Memory B cell (primary cell): Measurements from ENCODE around the gene GPATCH2L.

Source experiments
- ATAC-seq: fragments of 150-1000 bp; cut with Tn5 transposase; 2 replicates; pipeline ENCODE4 v1.10.0; 2021; ENCODE audit warnings: low read depth, mild to moderate bottlenecking, moderate library complexity
- DNase-seq, 2 donors: peaks; one replicate each; pipeline ENCODE4 v3.0.0; 2022; ENCODE audit warnings: low spot score in 2 of 2
- H3K27ac Mint-ChIP-seq: one replicate; pipeline ENCODE4 v1.8.0; 2022; ENCODE audit warnings: mild to moderate bottlenecking, moderate library complexity, mixed read lengths
- H3K27me3 Mint-ChIP-seq: one replicate; pipeline ENCODE4 v1.8.0; 2022; ENCODE audit warnings: mixed read lengths
- H3K36me3 Mint-ChIP-seq: one replicate; pipeline ENCODE4 v1.8.0; 2022; ENCODE audit warnings: mild to moderate bottlenecking, mixed read lengths
- H3K4me1 Mint-ChIP-seq: one replicate; pipeline ENCODE4 v1.8.0; 2022; ENCODE audit warnings: mixed read lengths
- H3K4me3 Mint-ChIP-seq: one replicate; pipeline ENCODE4 v1.8.0; 2022; ENCODE audit warnings: mild to moderate bottlenecking, moderate library complexity, mixed read lengths
- H3K9me3 Mint-ChIP-seq: one replicate; pipeline ENCODE4 v1.8.0; 2022; ENCODE audit warnings: mixed read lengths

GPATCH2L gene

GRCh38 chr14:76153919-76154318 lies 2.2 kb downstream of the GPATCH2L start:
- peaks cover 49% of the 10 kb centered on the region for H3K4me1 Mint-ChIP-seq
- H3K4me3 Mint-ChIP-seq, result peak overlapping the region; percentile 41
- no peaks in the 10 kb centered on the region for H3K27me3 Mint-ChIP-seq
- DNase-seq (no peak), ATAC-seq (no peak)
- H3K27ac Mint-ChIP-seq, result no peak overlapping the region
- no peaks in the 10 kb centered on the region for H3K9me3 Mint-ChIP-seq
- peaks cover 33% of the 10 kb centered on the region for H3K36me3 Mint-ChIP-seq

DNA sequence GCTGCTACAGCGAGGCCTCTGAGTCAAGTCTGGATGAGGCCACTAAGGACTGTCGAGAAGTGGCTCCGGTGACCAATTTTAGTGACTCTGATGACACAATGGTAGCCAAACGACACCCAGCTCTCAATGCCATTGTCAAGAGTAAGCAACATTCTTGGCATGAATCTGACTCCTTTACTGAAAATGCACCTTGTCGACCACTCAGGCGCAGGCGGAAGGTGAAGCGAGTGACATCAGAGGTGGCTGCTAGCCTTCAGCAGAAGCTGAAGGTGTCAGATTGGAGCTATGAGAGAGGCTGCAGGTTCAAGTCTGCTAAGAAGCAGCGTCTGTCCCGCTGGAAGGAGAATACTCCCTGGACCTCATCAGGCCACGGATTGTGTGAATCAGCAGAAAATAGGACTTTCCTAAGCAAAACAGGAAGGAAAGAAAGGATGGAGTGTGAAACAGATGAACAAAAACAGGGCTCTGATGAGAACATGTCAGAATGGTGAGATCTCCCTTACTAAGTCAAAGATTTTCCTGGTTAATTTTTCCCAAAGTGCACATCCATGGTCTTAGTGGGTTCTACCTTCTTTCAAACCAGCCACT lies 2.9 kb downstream of the GPATCH2L start:
- DNase-seq (no peak), ATAC-seq (no peak)
- Mint-ChIP-seq H3K27me3 (no peaks in the 10 kb centered on the region), H3K4me3 (peak overlapping the region; percentile 41), H3K9me3 (no peaks in the 10 kb centered on the region), H3K36me3 (peaks cover 38% of the 10 kb centered on the region), H3K4me1 (peaks cover 51% of the 10 kb centered on the region), H3K27ac (no peak overlapping the region)

DNA sequence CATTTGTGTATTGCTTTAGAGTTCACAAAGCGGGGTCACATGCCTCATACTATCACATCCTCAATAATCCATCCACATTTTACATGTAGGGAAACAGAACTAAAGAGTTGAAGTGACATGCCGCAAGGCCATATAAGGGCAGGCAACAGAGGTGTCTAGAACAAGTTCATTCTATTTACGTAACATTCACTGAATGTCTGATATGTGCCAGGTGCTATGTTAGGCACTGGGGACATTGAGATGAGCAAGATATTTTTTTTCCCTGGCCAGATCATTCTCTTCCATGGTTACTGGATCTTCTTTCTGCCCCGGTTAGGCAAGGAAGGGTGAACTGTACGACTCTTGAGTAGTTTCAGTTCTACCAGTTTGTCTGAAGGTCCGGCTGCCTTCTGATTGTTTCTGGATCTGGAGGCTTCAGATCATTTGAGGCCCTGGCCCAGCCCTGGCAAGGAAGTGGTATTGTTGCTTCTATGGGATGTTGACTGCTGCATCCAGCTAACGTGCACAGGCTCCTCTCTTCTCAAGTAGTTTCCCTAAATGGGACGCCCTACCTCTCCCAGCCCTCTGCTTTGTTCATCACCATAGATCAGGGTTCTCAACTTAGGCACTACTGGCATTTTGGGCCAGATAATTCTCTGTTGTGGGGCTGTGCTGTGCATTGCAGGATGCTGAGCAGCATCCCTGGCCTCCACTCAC lies 12.1 kb downstream of the GPATCH2L start:
- Mint-ChIP-seq H3K27me3 (no peaks in the 10 kb centered on the region), H3K9me3 (no peaks in the 10 kb centered on the region), H3K36me3 (peaks cover 36% of the 10 kb centered on the region), H3K4me1 (peaks cover 15% of the 10 kb centered on the region), H3K27ac (no peak overlapping the region), H3K4me3 (no peak overlapping the region)
- DNase-seq (no peak), ATAC-seq (no peak)

GRCh38 chr14:76168531-76168930 lies 16.8 kb downstream of the GPATCH2L start:
- DNase-seq, result no peak
- peaks cover 11% of the 10 kb centered on the region for H3K4me1 Mint-ChIP-seq
- no peaks in the 10 kb centered on the region for H3K27me3 Mint-ChIP-seq
- H3K27ac Mint-ChIP-seq, result no peak overlapping the region
- no peak overlapping the region for H3K4me3 Mint-ChIP-seq
- H3K9me3 Mint-ChIP-seq, result no peaks in the 10 kb centered on the region
- ATAC-seq, result no peak
- H3K36me3 Mint-ChIP-seq, result peaks cover 39% of the 10 kb centered on the region

DNA sequence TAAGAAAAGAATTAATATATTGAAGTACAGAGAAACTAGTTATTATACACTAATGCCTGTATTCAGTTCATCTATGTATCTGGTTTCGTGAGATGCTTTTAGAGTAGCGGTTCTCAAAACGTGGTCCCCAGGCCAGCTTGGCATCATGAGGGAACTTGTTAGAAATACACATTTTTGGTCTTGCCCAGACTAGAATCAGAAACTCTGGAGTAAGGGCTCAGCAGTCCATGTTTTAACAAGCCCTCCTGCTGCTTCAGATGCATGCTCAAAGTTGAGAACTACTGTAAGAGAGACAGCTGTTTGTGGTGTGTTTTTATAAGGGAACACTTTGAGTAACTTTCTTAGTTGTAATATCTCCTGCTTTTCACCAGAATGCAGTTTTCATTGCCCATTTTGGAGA lies 18.1 kb downstream of the GPATCH2L start:
- Mint-ChIP-seq H3K36me3 (peaks cover 37% of the 10 kb centered on the region), H3K27ac (no peak overlapping the region), H3K27me3 (no peaks in the 10 kb centered on the region), H3K9me3 (no peaks in the 10 kb centered on the region), H3K4me3 (no peak overlapping the region), H3K4me1 (peaks cover 2% of the 10 kb centered on the region)
- DNase-seq (no peak), ATAC-seq (no peak)

DNA sequence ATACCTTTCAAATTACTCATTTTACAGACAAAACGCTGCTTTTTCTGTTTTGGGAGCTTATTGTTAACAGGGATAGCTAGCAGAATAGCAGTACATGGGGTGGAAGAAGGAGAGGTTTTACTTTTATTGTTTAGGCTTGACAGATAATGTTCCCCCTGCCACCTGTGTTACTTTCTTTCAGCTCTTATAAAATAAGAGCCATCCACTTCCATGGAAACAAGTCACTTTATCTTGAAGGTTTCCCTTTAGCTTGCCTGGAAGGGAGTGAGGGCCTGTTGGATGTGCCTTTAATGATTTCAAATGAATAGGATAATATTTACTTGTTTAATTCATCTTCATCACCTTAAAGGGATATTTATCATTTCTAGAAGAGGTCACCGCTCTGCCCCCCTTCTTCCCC lies 23.3 kb downstream of the GPATCH2L start:
- H3K4me3 Mint-ChIP-seq, result no peak overlapping the region
- no peaks in the 10 kb centered on the region for H3K9me3 Mint-ChIP-seq
- no peaks in the 10 kb centered on the region for H3K27me3 Mint-ChIP-seq
- H3K27ac Mint-ChIP-seq, result no peak overlapping the region
- DNase-seq (no peak), ATAC-seq (no peak)
- no peaks in the 10 kb centered on the region for H3K4me1 Mint-ChIP-seq
- H3K36me3 Mint-ChIP-seq, result peaks cover 38% of the 10 kb centered on the region

DNA sequence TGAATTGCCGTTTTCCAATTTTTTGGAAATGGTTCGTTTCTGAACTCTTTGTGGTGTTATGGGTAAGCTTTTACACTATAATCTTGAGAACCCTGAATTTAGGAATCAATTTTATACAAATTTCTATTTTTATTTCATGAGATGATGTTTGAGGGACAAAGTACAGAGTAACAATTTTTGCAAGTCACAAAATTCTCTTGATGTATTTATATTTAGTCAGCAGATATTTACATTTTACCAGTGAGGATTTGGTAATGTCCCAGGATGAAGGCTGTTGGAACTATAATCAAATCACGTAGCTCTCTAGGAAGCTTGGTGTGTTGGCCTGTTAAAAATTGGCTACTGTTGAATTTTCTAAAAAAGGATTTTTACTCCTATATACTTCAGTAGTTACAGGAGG lies 24.2 kb downstream of the GPATCH2L start:
- H3K4me1 Mint-ChIP-seq, result no peaks in the 10 kb centered on the region
- H3K4me3 Mint-ChIP-seq, result no peak overlapping the region
- ATAC-seq (no peak), DNase-seq (no peak)
- no peaks in the 10 kb centered on the region for H3K27me3 Mint-ChIP-seq
- H3K36me3 Mint-ChIP-seq, result peaks cover 41% of the 10 kb centered on the region
- no peak overlapping the region for H3K27ac Mint-ChIP-seq
- H3K9me3 Mint-ChIP-seq, result no peaks in the 10 kb centered on the region

DNA sequence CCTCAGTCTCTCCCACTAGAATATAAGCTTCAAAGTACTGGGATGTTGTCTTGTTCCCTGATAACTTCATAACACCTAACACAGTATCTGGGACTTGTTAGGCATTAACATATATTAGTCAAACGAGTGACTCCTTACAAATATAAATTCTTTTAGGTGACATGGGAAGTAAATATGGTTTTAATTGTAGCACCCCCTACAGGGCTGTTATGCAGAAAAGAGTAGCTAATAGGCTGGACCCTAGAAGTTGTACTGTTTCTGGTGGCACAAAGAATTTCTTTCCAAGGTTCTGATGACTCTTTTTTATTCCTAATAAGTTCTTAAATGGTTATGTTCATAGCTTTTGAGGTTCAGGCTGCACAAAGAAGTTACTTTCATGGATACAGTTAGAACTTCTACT lies 29.8 kb downstream of the GPATCH2L start:
- no peak for DNase-seq
- Mint-ChIP-seq H3K27me3 (no peaks in the 10 kb centered on the region), H3K9me3 (no peaks in the 10 kb centered on the region), H3K36me3 (peaks cover 58% of the 10 kb centered on the region), H3K27ac (no peak overlapping the region), H3K4me1 (peaks cover 9% of the 10 kb centered on the region), H3K4me3 (no peak overlapping the region)
- ATAC-seq, result no peak

GRCh38 chr14:76186308-76187027 lies 34.7 kb downstream of the GPATCH2L start:
- peaks cover 49% of the 10 kb centered on the region for H3K36me3 Mint-ChIP-seq
- peaks cover 3% of the 10 kb centered on the region for H3K9me3 Mint-ChIP-seq
- DNase-seq (no peak), ATAC-seq (no peak)
- no peaks in the 10 kb centered on the region for H3K27me3 Mint-ChIP-seq
- no peak overlapping the region for H3K27ac Mint-ChIP-seq
- no peak overlapping the region for H3K4me3 Mint-ChIP-seq
- peaks cover 26% of the 10 kb centered on the region for H3K4me1 Mint-ChIP-seq

GRCh38 chr14:76191297-76191696 lies 39.6 kb downstream of the GPATCH2L start:
- peaks cover 3% of the 10 kb centered on the region for H3K9me3 Mint-ChIP-seq
- H3K4me3 Mint-ChIP-seq, result no peak overlapping the region
- H3K27me3 Mint-ChIP-seq, result no peaks in the 10 kb centered on the region
- H3K27ac Mint-ChIP-seq, result no peak overlapping the region
- ATAC-seq (peak; percentile 59), DNase-seq (no peak)
- H3K36me3 Mint-ChIP-seq, result peaks cover 34% of the 10 kb centered on the region
- H3K4me1 Mint-ChIP-seq, result peaks cover 21% of the 10 kb centered on the region

DNA sequence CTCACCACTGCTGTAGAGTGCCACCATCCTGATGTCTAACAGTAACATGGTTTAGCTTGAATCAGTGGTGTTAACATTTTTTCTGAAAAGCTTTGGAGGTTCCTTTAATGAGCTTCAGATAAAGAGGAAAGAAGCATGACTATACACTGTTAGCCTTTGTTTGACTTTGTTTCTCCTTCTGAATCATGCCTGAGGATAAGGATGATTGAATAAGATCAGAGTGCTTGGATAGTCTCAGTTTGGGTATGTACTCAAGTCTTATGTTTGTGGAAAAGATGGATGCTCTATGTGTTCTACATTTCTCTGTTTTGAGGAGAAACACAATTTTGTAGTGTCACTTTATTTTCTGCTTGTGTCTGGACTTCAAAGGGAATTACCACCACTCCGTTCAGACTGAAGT lies 42.0 kb downstream of the GPATCH2L start:
- no peaks in the 10 kb centered on the region for H3K9me3 Mint-ChIP-seq
- DNase-seq (no peak), ATAC-seq (no peak)
- H3K27ac Mint-ChIP-seq, result peak overlapping the region; percentile 70
- H3K36me3 Mint-ChIP-seq, result peaks cover 36% of the 10 kb centered on the region
- H3K4me1 Mint-ChIP-seq, result peaks cover 13% of the 10 kb centered on the region
- no peak overlapping the region for H3K4me3 Mint-ChIP-seq
- no peaks in the 10 kb centered on the region for H3K27me3 Mint-ChIP-seq

- DNase-seq (no peak), ATAC-seq (no peak)
- Mint-ChIP-seq H3K27ac (no peak overlapping the region), H3K36me3 (peaks cover 33% of the 10 kb centered on the region), H3K4me1 (peaks cover 10% of the 10 kb centered on the region), H3K9me3 (no peaks in the 10 kb centered on the region), H3K27me3 (no peaks in the 10 kb centered on the region), H3K4me3 (no peak overlapping the region)
Observed at GRCh38 chr14:76194327-76194726, 42.6 kb downstream of the GPATCH2L start.

DNA sequence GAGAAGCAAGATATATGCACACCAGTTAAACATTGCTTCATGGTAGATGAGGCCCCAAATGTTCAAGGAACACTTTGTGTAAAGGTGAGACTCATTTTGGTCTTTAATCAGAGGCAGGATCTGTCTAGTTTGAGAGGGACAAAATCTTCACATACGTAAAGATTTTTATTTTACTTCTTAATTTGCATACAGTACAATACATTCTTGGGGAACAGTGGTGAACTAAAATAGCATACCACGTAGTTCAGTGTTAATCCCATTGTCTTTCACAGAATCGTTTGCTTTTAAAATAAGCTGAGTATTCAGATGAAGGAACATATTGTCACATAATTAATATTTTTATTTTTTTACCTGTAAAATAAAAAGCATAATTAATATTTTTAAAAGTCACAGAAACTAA lies 43.3 kb downstream of the GPATCH2L start:
- no peaks in the 10 kb centered on the region for H3K9me3 Mint-ChIP-seq
- H3K4me1 Mint-ChIP-seq, result peaks cover 10% of the 10 kb centered on the region
- peaks cover 36% of the 10 kb centered on the region for H3K36me3 Mint-ChIP-seq
- no peaks in the 10 kb centered on the region for H3K27me3 Mint-ChIP-seq
- no peak overlapping the region for H3K27ac Mint-ChIP-seq
- no peak for ATAC-seq
- DNase-seq, result no peak
- no peak overlapping the region for H3K4me3 Mint-ChIP-seq

GRCh38 chr14:76196980-76197695 lies 45.4 kb downstream of the GPATCH2L start:
- ATAC-seq (no peak), DNase-seq (no peak)
- Mint-ChIP-seq H3K9me3 (no peaks in the 10 kb centered on the region), H3K4me1 (peaks cover 3% of the 10 kb centered on the region), H3K27me3 (no peaks in the 10 kb centered on the region), H3K27ac (no peak overlapping the region), H3K36me3 (peaks cover 47% of the 10 kb centered on the region), H3K4me3 (no peak overlapping the region)
